Activated CD8-positive, alpha-beta memory T cell treated with anti-CD3 and anti-CD28 coated beads, Interleukin-2, amount 50 U/mL, for 24 hours (primary cell): Measurements from ENCODE around the gene LIN28A.
A peak's percentile ranks its signal among the peaks of the same experiment; 100 is the strongest.

ENCODE experiments used
- DNase-seq: peaks from one replicate; pipeline ENCODE4 v3.0.0-alpha.2; 2020; ENCODE audit errors: extremely low read depth

Gene LIN28A

DNA sequence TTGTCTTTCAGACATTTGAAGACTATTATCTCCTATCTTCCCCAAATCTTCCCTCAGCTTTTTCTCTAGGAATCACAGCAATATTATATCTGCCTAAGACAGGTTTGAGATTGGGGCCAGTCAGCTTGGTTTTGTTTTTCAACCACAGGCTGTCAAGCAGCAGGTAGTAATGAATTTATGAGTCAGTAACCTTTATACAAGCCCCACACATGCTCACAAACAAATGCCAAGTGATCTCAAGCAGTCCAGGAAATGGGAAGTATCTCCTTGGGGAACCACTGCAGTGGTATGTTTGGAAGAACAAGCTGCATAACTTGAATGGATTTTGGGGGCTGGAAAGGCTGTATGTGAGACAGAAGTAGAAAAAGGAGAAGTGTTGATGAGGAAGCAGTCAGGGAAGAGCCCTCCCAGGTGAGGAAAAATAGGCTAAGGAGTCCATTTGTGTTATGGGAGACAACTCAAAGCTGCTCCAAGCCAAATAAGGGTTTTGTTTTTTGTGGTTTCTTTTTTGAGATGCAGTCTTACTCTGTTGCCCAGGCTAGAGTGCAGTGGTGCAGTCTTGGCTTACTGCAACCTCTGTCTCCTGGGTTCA lies 23.6 kb downstream of the LIN28A start:
- DNase-seq = no peak

DNA sequence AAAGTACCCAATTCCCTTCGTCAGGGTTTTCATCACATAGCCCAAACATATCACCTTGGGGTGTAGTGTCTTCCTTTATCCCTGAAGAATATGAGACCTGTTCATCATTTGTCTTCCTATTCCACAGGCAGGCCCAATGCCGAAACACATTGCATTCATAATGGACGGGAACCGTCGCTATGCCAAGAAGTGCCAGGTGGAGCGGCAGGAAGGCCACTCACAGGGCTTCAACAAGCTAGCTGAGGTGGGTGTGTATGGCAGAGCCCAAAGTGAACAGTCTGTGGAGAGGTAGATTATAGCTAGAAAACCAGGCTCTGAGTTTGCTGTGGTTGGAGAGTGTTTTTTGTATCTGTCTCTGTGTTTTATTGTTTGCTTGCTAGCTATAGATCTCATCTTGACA lies 27.4 kb downstream of the LIN28A start:
- no peak for DNase-seq

DNA sequence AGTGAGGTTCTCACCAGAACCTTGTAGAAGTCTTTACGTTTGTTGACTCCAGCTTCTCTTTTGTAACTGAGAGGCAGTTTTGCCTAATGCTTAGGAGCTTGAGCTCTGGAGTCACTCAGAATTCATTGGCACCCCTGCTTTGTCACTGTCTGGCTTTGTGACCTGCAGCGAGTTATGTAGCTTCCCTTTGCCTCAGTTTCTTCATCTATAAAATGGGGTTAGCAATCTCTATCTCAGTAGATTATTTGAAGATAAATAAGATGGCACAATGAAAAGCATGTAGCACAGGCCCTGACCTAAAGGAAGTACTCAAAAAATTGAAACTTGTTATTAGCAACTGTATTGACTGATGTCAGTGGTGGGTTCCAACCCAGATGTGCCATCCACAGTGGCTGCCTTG lies 29.6 kb downstream of the LIN28A start:
- DNase-seq = no peak

DNA sequence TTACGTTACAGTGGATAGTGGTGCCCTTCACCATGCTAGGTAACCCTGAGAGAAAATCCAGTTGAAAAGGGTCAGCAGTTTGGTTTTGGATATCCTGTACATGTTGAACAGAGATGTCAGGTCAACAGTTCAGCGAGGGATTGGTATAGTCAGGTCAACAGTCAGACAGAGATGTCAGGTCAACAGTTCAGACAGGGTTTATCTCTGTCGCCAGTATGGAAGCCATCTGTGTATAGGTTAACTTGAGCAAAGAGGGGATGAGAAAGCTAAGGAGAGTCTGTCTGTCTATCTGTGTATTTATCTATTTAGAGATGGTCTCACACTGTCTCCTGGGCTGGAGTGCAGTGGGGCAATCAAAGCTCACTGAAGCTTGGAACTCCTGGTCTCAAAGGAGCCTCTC lies 39.3 kb downstream of the LIN28A start:
- DNase-seq = no peak

DNA sequence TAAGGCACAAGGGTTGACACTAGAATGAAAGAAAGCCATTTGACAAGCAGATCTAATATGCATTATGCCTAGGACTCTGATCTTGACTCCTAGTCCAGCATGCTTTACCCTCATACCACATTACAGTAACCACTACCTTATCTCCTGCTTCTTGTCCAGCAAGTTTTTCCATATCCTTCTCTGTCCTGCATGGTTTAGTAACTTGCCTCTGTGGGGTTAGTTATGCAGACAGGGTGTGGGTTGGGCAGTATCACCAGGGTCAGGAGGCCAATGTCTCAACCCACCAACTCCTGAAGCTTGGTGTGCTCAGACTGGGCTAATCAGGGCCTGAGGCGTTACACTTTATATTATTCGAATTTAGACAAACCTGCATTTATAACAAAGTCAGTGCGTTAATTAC lies 40.3 kb downstream of the LIN28A start:
- DNase-seq = no peak

DNA sequence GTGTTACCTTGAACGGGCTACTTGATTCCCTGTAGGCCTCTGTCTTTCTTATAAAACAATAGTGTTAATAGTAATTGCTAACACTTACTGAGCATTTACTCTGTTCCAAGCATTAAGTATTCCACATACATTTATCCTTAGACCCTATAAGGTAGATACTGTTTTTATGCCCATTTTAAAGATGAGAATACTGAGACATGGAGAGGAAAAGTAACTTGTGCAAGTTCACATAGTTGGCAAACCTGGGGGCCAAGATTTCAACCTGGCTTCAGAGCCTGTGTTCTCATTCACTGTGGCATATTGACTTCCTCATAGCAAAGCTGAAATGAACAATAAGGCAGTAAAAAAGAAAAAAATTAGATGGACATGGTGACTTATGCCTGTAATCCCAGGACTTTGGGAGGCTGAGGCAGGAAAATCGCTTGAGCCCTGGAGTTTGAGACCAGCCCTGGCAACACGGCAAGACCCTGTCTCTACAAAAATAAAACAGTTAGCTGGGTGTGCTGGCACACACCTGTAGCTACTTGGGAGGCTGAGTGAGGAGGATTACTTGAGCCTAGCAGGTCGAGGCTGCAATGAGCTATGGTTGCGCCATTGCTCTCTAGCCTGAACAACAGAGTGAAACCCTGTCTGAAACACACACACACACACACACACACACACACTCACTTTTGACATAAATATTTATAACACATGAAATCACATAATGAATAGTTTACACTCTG lies 42.0 kb downstream of the LIN28A start:
- DNase-seq = no peak

DNA sequence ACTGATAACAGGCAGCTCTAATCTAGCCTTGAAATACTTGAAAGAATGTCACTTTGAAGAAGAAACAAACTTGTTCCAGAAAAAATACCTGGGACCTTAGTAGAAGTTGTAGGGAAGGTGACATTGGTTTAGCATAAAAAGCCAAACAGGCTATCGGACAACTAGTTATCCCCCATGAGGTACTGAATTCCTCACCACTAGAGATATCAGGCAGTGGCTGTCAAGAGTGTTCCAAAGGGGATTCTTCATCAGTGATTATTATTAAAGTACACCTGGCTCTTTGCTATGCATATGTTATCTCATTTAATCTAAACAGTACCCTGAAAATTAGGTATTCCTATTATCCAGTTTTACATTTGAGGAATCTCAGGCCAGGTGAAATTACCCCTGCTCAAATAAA lies 48.5 kb downstream of the LIN28A start:
- DNase-seq = no peak

DNA sequence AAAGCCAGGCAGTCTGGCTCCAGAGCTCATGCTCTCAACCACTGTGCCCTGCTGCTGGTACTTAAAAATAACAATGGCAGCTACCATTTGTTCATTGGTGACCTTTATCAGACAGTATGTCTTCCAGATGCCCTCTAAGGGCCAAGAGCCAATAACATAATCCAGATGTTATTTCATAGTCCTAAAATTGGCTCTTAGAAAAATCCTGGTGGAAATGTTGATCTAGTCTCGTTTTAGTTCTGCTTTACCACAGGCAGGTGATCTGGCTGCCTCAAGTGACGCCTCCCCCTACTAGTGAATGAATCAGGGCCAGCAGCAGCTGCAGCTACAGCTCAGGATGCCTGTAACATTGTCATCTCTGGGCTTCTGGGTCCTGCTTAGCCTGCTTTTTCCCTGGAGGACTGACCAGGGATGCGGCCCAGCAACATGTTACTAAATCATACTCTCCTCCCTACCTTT lies 49.0 kb downstream of the LIN28A start:
- DNase-seq = no peak

DNA sequence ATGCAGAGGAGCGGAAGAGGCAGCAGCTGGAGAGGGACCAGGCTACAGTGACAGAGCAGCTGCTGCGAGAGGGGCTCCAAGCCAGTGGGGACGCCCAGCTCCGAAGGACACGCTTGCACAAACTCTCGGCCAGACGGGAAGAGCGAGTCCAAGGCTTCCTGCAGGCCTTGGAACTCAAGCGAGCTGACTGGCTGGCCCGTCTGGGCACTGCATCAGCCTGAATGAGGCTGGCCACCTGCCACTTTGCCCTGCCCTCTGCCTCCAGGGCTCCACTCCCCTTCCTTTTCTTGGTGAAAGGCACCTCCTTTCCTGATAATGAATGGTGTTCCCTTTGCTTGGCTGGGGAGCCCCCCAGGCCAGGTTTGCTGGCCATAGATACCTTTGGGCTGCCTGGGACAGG lies 58.3 kb downstream of the LIN28A start:
- DNase-seq = no peak

DNA sequence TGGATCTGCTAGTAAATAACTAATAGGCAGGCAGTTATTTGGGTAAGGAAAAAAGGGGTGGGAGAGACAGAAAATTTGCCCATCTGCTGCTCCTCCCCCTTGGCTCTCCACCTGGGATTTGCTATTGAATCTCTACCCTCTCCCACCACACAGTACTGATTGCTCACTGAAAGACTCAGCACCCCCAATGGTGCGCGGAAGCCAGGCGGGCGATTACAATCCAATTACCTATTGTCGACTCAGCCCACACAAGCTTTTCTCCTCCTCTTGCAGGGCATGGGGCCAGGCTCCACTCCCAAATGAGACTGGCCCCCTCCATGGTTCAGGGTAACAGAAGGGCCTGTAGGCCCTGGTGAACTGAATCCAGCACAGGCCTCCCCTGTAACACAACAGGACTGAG lies 58.9 kb downstream of the LIN28A start:
- DNase-seq = no peak

DNA sequence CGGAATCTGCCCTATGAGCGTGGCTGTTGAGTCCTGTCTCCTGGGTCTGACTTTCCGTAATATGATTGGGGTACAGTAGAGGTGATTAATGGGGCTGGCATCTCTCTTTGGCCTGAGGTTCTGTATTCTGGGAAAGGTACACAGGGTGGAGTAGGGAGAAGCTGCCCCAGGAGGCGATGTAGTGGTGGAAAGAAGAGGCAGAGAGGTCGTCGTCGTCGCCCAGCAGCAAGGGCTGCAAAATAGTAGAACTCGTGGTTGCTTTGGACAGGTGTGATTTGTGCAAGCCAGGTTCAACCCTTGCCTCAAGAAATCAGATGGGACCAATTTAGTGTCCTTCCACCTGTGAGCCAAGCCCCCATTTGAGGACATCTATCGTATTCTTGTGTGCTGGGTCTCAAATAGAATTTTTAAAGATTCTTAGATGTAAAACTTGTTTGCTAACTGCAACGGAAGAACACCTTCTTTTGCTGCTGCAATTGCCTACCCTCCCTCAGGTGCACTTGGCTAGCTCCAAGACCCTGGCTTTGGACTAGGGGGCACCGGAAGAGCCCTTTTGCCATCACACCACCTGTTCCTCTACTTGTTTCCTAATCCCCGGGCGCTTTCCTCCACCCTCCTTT lies 60.4 kb downstream of the LIN28A start:
- no peak for DNase-seq

DNA sequence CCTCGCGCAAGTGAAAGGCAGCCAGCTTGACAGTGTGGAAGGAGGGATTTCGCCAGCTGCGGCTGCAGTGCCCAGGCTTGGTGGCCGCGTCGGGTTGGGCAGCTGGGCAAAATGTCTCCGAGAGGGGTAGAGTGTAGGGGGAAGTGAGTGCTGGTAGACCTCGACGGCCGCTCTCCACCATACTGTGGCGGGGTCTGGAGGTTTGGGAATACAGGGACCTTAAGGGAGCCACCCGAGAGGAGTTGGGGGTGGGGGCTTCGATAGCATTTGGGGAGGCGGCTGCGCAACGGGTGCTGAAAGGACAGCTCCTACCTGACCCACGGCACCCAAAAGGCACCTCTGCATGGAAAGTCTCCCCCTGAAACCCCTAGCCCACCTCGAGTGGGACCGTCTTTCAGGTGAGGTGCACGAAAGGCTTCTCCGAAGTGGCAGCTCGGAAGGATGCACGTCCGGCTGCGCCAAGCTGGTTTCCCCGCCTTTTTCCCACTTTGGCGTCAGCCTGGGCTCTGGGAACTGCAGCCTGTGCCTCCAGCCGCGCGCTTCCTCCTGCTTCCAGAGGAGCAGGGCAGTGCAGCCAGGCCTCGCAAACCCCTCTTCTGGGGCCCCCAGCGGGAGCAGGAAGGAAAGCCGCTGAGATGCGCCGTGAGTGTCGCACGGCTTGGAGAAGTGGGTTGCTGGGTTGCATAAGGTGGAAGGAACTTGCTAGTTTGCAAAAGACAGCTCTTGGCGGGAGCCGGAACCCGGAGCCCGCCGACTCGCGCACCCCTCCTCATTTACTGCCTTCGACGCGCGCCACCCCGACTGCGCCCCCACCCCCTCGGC lies 61.1 kb downstream of the LIN28A start:
- DNase-seq = no peak

DNA sequence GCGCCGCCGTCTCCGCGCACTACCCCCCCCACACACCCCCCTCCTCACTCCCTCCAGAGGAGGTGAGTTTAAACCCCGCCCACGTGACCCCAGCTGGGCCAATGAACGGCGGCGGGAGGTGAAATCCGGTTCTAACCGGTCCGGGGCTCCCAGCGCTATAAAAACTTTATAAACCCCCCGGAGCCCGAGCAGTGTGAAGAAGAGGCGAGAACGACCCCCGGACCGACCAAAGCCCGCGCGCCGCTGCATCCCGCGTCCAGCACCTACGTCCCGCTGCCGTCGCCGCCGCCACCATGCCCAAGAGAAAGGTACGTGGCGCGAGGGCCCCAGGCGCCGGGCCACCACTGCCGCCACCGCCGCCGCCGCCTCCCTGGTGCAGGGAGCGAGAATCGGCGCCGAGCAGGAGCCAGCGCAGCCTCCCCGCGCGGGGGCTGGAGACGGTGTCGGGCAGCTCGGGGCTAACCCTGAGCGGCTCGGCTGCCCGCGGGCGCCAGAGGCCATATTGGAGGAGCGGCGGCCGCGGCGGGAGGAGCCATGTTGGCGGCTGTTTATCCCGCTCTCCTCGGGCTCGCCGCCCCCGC lies 61.8 kb downstream of the LIN28A start, which contains the start of gene HMGN2:
Gene HMGN2, plus strand, starts transcription at position 121 of the 581 bp plus-strand sequence. Its CDS starts 173 bp downstream, at position 294.
- DNase-seq = peak; percentile 80

DNA sequence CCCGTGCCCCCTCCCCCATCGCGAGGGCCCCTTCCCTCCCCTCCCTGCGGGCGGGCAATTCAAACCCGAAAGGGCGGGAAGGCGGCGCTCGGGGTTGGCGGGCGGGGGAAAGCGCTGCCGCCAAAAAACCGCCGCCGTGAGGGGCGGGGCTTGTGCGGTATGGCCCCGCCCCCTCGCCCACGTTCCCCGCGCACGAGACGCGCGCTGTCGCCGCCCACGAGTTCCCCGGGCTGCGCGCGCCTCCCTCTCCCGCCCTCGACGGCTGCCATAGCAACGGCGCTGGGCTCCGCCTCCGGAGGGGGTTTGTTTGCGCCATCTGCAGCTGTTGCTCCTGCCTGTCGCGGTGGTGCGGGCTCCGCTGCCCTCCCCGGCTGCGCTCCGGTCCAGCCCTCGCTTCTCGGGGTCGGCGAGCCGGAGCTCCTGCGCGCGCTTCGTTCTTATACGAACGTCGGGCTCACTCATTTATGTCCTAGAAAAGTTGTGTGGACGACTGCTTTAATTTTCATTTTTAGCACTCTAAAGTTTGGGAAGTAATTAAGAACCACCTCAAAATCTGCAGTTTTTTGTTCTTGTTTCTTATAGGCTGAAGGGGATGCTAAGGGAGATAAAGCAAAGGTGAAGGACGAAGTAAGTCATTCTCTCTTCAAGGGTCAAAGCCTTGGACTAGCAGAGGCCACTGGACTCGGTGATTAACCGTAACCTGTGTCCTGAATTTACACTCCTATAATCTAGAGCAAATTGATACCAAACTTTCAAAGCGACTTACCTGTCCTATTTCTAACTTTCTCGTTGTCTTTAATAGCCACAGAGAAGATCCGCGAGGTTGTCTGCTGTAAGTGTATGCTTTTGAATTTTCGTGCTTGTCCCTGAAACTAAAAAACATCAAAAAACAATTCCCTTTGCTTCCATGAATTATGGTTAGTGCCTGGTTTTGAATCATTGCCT lies 62.6 kb downstream of the LIN28A start:
- DNase-seq = peak; percentile 86

DNA sequence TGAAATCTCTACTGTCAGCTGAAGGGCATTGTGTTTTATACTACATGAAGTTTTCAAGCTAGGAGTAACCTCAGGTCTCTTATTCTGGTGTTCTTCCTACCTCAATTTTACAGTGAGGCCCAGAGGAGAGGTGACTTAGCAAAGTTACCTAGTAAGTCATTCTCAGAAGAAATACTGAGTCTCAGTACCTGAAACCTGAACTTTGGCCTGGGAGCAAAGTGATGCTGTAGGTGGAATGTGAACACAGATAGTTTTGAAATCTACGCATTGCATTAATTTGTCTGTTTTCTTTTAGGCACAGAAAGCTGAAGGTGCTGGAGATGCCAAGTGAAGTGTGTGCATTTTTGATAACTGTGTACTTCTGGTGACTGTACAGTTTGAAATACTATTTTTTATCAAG lies 64.2 kb downstream of the LIN28A start:
- no peak for DNase-seq

DNA sequence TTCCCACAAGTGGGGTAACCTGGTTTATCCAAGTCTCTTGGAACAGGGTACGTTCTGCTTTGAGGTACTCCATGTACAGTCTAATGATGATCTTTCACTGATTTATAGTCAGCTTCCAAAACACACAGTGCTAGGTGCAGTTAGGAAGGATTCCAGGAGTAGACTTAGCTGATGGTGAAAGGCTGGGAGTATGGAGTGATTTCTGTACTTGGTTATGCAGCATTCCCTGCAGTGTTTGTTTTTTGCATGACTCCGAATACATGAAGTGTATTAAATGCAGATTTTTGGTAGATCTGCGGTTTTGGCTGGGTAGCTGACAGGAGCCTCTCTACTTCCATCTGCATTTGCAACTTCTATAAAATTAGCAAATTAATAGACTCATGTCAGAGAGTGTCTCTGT lies 65.4 kb downstream of the LIN28A start:
- DNase-seq = no peak

DNA sequence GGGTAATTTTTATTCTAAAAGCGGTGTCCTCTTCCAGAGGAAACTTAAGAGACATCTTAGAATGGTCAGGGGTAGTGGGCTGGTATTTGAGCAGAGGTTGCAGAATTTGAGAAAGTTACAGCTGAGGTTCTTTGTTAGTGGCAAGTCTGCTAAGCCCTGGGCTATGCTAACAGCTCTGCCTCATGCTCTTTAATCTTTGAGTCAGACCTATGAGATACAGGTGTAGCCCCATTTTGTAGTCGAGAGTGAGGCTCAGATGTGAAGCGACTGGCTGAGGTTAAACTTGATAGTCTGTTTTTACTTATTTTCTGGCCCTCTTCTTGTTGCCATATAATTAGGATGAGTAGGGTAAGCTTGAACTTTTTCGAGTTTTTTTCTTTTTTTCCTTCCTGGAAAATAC lies 66.3 kb downstream of the LIN28A start:
- no peak for DNase-seq

DNA sequence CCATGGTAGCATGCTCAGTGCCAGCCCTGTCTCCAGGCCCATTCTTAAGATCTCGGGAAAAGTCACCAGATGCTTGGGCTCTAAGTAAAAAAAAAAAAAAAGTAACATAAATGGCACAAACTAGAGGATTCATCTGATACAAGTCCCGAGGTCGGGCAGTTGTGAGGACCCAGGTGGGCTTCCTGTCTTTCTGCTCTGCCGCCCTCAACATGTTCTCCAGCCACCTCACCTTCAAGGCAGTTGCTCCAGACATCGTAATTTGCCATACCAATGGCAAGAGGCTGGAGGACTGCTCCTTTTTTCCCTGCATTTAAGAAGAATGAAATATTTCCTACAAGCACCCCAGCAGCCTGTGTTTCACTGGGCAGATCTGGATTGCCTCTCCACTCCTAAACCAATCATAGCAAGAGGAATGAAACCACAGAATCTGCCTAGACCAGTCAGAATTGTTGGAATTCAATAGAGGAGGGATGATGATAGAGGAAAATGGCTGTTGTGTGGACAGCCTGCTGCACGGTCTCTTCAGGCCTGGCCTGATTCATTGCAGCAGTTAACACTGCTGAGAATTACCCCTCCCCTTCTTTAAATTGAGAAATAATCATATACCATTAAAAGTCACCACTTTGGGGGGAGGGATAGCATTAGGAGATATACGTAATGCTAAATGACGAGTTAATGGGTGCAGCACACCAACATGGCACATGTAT lies 67.0 kb downstream of the LIN28A start:
- no peak for DNase-seq

DNA sequence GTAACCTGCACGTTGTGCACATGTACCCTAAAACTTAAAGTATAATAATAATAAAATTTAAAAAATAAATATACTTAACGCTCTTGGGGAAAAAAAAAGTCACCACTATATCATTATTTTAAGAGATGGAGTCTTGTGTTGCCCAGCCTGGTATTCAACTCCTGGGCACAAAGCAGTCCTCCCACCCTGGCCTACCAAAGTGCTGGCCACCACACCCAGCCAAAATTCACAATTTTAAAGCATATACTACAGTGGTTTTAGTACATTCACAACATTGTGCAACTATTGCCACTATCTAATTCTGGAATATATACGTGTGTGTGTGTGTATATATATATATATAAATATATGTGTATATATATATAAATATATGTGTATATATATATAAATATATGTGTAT lies 67.5 kb downstream of the LIN28A start:
- DNase-seq = no peak

DNA sequence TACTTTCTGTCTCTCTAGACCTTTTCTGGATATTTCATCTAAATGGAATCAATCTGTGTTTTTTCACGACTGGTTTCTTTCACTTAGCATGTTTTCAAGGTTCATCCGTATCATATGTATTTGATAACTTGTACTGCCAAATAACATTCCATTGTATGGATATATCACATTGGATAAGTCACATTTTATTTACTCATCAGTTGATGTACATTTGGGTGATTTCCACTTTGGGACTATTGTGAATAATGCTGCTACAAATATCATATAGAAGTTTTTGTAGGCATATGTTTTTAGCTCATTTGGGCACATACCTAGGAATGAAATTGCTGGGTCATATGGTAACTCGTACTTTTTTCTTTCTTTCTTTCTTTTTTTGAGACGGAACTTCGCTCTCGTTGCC lies 68.4 kb downstream of the LIN28A start:
- no peak for DNase-seq
